ENCODE measurements around the gene ALKAL2.

The ALKAL2 gene

DNA sequence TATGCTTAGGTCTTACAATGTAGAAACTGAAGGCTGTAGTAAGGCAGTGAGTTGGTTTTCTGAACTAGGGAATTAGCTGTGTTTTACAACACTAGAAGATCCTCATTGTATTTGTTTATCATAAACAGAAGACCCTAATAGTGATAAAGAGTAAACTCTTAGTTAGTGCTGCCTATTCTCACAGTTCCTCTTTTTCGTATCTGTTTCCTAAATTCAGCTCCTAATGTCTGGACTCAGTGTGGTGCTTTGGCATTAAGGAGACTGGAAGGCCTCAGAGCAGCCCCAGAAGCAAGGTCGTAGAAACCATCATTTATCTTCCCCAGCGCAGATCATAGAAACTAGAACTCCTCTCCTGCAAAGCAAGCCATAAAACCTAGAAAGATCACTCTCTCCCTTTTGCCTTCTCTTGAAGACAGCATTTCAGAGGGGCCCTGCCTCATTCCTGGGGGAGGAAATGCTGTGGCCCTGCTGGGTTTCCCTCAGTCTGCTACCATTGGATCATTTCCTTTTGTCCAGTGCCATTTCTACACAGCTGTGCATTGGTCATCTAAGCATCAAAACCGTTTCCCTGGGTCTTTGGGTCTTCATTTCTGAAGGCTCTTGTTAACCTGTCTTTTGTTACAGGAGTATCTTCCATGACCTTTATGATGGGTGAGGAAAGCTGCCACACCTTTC, 18.4 kb downstream of the ALKAL2 start:
- DNase-seq, result no peak

DNA sequence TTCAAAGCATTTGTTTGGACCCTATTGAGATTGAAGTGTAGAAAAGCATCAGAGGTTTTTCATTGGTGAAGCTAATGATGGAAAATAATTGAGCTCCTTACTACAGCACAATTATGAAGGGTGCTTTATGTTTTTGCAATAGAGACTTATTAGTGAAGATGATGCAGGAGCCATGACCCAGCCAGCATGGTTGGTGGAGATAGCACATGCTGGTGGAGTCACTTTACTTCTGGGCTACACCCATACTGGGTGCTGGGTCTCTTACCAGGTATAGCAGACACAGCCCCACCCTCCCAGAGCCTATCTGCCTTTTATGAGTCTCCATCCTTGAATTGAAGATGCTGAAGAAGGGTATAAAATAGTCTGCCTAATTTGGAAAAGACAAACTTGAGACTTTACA, 19.6 kb downstream of the ALKAL2 start:
- DNase-seq, result no peak

DNA sequence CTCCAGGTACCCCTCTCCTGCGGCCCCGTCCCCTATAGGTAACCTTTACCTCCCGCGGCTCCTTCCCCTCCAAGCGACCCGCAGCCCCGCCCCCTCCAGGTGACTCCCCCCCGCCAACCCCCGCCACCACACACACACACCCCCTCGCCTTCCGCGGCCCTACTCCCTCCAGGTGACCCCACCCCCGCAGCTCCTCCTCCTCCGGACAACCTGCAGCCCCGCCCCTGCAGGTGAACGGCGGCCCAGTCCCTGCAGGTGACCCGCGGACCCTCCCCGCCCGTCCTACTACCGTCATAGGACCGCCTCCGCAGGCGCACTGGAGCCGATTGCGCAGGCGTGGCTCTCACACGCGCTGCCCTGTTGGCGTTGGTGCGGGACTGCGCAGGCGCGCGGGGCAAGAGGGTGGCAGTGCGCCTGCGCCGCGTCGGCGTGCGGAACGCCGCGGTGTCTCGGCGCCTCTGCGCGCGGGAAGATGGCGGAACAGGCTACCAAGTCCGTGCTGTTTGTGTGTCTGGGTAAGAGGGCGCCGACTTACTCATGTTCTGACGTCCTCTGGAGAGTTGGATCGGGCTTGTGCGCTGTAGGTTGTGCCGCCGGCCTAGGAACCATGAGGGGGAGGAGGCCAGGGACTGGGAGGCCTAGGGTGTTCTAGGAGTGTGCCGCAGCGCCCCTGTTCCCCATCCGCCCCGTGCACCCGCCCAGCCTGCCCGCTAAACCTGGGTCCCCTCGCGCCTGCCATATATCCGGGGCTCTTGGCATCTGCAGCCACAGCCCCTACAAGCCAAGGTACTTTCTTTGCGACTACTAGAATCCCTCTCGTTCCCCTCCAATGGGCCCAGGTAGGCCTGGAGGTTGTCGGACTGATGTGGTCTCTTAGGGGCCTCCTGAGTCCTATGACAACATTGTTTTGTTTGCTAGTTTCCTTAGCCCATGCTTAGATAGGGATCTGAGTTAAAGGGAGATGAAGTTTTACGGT, 23.1 kb downstream of the ALKAL2 start, which contains the start of gene ACP1:
ACP1 (plus strand) TSS at position 455 of the 976 bp plus-strand sequence; CDS start at position 473, 18 bp downstream.
- peak; percentile 98 for DNase-seq

DNA sequence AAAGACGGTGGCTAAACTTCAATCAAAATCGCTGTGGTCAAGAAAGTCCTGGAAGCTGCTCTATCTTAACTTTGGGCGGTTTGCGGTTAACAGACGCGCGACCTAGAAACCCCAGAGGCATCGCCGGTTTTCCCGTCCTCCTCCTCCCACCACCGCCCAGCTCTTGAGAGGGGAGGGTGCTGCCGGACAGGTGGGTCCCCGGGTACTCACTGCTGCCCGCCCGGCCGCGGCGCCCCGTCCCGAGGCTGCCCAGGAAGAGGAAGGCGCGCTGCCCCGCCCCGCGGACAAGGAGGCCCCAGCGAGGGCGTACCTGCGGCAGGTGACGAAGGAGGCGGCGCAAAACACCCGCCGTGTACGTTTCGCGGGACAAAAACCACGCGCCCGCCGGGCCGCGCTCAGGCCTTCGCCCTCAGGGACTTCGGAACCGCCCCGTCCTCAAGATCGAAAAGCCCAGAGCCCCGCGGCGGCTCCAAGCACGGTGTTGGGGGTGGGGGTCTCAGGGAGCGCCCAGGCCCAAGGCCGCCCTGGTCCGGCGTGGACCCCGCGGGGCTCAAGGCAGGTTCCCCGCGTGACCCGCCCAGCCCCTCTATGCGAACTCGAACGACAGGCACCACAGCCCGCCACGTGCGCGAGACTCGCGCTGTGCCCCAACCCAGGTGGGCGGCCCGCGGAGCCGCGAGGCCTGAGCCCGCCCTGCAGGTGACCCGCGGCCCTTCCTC, 24.0 kb downstream of the ALKAL2 start, which contains the start of gene SH3YL1:
SH3YL1 (minus strand) TSS at position 259 of the 719 bp plus-strand sequence; CDS start at position 211, 48 bp downstream.
- DNase-seq, result peak; percentile 35

DNA sequence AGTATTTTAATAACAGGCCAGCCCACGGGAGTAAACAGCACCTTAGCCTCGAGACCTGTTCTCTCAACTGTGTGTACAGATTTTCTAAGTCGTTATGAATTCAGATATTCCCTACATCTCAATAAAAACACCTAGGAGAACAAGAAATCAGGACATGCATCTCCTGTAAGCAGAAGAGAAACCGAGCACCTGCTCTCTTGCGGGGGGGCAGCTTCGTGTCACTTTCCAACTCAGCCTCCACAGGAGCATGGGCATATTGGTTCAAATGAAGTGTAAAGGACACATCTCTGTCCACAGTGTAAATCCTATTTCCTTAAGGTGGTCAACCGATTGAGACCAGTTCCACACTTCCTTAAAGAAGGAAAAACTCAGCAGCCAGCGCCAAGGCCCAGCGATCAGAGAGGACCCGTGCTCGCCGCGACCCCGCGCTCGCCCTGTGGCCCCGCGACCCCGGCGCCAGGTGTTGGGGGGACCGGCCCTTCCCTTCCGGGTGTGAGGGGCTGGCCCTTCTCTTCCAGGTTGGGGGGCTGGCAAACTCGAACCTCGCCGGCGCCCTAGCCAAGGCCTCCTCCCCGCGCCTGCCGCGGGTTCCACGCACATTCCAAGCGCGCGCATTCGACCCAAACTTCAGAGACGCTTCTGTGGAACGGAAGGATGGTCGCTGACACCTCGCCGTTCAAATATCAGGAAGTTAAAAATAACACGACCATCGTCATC, 24.7 kb downstream of the ALKAL2 start:
- DNase-seq, result no peak

DNA sequence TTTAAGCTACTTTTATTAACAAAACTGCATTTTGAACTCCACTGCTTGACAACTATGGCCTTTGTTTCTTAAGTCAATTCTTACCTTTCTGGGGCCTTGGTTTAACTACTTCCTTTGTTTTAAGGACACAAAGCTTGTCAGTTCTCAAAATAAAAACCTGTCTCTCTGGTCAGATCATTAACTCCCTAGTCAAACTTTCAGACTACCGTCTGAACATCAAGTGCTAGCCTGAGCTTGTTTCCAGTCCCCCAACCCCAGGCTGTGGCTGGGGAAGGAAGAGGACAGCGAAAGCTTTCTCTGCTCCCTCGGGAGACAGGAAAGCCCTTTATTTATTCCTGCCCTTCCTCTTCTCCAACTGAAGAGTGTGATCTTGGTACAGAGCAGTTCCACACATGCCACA, 25.8 kb downstream of the ALKAL2 start:
- DNase-seq, result no peak

DNA sequence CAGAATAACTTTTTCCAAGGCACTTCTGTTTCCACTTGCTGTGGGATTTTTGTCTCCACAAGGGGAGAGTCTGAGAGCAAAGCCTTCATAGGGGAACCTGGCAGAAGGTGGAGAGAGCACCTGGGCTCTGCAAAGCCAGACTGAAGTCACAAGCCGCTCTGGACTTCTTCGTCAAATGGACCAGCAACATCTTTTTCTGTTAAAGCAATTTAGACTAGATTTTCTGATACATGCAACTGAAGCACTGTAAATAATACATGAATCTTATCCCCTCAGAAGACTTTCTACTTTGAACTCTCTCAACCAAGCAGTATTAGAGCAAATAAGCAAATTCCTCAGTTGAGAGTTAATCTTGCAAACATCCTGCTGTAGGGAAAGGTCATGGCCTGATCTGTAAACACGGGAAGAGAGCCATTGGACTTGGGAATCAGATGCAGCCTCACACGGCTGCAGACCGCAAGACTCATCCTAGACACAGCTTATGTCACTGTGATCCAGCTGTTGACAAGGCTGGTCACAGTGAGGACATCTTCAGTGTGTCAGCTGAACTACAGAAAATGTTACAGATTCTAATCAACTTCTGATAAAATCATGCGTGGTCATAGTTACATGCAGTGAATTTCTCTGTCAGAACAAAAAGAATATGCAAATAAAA, 27.3 kb downstream of the ALKAL2 start:
- no peak for DNase-seq

DNA sequence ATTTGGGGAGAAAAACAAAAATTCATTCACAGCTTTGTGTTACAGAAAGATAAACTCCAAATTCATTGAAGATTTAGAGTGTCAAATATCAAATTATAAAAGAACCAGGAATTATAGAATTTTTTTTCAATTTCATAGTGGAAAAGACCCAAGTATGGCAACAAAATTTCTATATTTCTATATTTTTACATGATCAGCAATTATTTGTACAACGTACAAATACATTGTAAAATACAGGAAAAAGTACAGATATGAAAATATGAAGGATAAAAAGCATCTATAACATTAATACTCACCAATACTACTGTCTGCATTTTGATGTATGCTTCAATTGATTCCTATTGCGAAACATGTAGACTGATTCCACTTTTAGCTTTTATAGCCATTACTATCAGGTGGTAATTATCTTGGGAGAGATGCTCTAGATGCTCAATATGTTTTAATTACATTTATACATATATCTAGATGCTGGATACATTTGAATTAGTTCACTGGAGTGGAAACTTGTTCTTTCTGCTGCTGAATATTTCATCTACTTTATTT, 28.0 kb downstream of the ALKAL2 start:
- no peak for DNase-seq

DNA sequence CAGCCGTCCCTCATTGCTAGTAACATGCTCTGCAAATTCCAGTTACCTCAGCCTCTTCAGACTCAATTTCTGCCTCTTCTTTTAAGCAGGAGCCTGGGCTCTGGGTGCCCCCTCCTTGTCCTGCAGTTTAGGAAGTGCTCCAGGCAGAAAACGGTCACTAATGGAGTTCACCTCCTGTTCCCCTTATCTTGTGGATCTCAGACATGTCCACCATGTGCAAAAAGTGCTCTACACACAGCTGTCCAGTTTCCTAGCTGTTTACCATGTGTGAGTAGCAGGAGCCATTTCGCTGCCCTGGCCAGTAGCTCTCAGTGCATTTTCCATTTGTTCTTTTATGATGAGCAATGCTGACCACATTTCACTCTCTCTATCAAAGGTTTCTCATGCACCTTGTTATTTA, 29.0 kb downstream of the ALKAL2 start:
- DNase-seq, result no peak

DNA sequence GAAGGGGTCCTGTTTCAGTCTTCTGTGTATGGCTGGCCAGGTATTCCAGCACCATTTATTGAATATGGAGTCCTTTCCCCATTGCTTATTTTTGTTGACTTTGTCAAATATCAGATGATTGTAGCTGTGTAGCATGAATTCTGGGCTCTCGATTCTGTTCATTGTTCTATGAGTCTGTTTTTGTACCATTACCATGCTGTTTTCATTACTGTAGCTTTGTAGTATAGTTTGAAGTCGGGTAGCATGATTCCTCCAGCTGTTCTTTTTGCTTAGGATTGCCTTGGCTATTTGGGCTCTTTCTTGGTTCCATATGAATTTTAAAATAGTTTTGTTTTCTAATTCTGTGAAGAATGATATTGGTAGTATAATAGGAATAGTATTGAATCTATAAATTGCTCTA, 30.0 kb downstream of the ALKAL2 start:
- DNase-seq, result no peak

DNA sequence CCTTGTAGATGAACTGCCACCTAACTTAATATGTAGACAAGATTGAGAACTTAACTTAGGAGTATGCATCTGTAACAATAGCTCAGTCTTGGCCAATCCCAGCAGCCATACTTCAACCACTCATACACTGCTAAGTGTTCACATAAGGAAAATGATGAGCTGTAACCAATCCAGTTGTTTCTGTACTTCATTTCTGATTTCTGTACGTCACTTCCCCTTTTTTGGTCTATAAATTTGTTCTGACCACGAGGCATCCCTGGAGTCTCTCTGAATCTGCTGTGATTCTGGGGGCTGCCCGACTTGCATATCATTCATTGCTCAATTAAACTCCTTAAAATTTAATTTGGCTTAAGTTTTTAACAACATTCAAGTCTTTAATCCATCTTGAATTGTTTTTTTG, 30.5 kb downstream of the ALKAL2 start:
- DNase-seq, result no peak

DNA sequence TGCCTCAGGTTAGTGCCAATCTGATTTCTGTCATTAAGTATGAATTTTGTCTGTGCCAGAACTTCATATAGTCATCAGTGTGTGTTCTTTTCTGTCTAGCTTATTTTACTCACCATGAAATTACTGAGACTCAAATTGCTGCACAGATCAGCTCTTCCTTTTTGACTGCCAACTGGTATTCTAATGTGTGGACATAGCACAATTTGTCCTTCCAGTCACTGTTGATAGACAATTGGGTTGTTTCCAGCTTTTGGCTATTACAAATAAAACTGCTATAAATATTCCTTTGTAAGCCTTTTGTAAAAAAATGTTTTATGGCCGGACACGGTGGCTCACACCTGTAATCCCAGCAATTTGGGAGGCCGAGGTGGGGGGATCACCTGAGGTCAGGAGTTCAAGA, 31.8 kb downstream of the ALKAL2 start:
- no peak for DNase-seq

DNA sequence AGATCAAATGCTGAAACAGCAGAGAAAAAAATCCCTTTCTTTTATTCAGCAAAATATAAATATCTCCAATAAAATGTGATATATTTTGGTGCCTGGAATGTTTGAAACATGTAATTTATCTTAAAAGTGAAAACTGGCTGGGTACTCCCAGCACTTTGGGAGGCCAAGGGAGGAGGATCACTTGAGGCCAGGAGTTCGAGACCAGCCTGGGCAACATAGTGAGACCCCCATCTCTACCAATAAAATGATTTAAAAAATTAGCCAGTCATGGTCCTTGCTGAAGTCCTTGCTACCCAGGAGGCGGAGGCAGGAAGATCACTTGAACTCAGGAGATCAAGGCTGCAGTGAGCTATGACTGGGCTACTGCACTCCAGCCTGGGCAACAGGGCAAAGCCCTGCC, 32.7 kb downstream of the ALKAL2 start:
- DNase-seq, result no peak

DNA sequence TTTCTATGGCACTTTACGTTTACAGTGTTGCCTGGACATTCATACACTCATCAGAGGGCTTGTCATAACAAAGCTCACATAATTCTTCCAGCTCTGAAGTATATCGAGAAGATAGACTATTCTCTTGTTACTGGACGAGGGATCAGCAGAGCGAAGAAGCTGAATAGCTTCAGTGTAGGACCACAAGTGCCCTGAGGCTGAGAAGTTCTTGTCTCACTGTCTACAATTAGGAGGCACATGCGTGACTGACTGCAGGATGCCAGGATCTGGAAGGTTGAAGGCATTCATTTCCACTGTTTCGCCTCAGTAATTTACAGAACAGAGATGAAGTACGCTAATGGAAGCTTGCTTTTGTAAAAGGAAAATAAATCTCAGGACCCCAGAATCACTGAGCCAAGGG, 33.6 kb downstream of the ALKAL2 start:
- DNase-seq, result no peak

DNA sequence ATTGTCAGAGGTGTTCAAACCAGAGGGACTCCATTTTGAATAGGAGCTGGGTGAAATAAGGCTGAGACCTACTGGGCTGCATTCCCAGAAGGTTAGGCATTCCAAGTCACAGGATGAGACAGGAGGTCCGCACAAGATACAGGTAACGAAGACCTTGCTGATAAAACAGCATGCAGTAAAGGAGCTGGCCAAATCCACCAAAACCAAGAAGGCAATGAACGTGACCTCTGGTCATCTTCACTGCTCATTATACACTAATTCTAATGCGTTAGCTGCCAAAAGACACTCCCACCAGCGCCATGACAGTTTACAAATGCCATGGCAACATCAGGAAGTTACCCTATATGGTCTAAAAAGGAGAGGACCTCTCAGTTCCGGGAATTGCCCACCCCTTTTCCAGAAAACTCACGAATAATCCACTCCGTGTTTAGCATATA, 34.7 kb downstream of the ALKAL2 start:
- DNase-seq, result no peak

DNA sequence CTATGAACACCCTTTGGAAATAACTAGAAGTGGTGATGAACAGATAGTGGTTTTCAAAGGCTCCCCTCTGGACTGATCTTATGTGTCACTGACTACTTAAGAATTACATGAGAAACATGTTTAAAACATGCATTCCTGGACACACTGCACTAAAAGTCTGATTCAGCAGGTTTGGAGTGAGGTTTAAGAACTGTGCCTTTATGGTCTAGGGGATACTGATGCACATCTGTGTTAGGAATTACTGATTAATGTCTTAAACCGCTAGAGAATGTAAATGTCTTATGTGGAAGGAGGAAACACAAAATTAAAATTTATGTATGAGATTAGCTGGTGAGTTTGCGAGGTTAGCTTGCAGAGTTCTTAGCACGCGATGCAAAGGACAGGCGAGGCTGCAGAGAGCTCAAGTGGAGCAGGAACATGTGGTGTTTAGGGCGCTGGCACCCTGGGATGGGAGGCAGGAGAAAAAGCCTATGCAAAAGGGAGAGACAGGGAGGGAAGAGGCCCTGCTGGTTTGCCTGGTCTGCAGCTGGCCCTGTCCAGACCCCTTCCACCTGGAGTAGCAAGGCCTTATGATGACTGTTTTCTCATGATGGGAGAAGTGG, 35.8 kb downstream of the ALKAL2 start:
- DNase-seq, result no peak

DNA sequence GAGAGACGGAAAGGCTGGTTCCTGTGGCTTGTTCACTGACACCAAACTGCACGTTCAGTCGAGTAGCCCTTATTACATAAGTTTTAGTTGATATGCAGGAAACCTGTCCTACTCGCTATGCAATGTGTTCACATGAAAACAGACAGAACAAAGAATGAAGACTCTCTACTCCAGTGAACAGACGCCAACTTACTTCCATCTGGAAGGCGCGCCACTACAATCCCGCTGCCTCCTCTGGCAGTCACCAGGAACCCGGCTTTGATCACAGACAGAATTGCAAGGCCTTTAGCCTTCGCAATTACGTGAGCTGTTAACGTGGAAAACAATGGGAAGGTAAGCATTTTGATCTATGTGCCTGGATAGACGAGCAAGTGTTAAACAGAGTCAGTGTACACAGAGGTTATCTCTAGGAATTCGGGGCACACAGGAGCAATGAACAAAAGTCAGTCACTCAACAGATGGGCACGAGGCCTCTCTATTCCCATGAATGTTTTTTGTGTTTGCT, 38.3 kb downstream of the ALKAL2 start:
- DNase-seq, result no peak

DNA sequence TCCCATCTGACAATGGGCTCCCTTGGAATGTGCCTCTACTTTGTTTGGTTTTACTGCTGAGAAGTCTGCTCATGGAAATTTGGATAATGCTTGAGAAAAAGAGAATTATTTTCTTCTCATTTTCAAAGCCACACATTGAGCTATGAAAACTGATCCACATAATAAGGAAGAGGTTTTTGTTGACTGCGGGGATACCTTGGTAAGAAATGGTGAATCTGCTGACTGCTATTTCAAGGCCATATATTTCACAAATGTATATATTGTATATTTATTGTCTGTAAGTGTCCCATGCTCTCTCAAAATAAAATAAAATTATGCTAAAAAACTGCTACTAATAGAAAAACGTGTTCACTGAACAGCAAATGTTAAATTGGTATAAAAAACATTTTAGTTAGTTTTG, 39.2 kb downstream of the ALKAL2 start:
- no peak for DNase-seq

DNA sequence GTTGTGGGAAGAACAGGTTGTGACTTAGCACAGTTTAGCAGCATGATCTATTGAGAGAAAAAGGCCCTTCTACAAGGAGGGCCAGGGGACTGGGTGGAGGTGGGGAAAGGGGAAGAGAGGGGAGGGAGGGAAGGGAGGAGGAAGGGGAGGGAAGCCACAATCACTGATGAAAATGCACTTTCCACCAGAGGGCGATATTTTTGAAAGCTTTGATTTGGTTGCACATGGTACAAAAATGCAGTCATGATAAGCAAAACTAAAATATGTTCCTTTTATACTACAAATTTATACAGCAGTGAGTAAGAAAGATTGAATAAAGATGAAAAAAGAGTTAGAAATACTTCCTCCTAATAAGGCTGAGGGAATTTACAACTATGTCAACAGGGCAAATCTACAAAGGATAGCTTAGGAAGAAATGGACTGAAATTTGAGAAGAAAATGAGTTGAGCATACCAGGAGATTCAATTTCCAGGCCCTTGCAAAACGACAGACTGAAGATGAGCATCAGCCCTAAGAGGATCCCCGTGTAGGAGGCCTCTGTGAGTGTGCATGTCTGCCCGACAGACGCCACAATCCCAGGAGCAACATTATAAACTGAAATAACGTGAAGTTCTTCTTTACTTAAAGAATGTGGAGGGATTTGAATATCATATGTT, 41.3 kb downstream of the ALKAL2 start:
- peak; percentile 34 for DNase-seq

DNA sequence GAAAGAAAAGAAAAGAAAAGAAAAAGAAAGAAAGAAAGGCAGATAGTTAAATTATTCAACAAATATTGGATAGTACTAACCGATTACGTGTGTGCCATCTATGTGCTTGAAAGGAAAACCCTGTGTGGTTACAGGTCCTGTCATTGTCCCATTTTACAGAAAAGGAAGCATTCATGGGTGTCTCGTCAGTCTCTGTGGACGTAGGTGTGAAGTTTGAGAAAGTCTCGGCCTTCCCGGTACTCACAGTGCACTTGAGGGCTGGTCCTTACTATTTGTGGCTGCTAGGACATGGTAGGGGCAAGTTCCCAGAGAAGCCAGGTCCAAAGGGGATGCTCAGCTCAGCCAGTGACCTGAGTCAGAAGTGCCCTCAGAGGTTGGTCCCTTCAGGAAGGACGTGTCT, 43.3 kb downstream of the ALKAL2 start:
- DNase-seq, result no peak

DNA sequence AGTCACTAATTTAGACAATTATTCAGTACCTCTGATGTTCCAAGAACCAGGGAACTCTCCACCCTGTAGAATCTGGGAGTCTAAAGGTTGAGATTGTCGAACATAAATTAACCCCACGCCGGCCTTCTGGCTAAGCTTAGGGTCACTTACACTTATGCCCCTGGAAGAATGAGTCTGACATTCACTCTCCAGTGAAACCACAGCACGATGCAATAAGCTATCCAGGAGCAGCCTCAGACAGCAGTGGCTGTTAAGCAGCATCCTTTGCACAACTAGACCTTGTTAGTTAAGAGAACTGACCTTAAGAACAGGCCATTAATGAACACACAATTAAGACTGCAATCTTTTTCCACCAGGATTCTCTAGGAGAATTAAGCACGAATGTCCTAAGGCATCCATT, 49.0 kb downstream of the ALKAL2 start:
- no peak for DNase-seq

Measured in NCI-H2171 (cell line).